ENCODE measurements around the gene DHRS4L2. TPM values are rescaled to one million over a fixed set of nuclear protein-coding genes. Genes with fewer than 3 reads are reported as not detected.
"Not testable (repeated sequence)": the region's sequence is repeated elsewhere in the genome, so short reads cannot be mapped to it uniquely, and the experiment has no call there.

Gene DHRS4L2
- total RNA-seq, 3 donors from 2014 or later = 13.4 to 22.9 (median 16.8) TPM

- intact Hi-C loops (cut with DNase I; ENCODE audit: low total_unique reads) = no loop called here
- DNase-seq (ENCODE audit: low spot score in 2 of 2) = no peak
- no peak for TF ChIP-seq POLR2AphosphoS5 (IDR thresholded peaks at IDR 0.05)
- TF ChIP-seq CTCF (IDR thresholded peaks at IDR 0.05) = no peak
- no peak for TF ChIP-seq POLR2A (IDR thresholded peaks at IDR 0.05)
- Histone ChIP-seq H3K27ac (no peak overlapping the region), H3K36me3 (no peaks in the 10 kb centered on the region), H3K4me3 (no peak overlapping the region), H3K4me1 (no peaks in the 10 kb centered on the region), H3K9me3 (no peaks in the 10 kb centered on the region), H3K27me3 (no peaks in the 10 kb centered on the region)
These were observed 22.3 kb downstream of the DHRS4L2 start for GRCh38 chr14:24011051-24011450.

GRCh38 chr14:24012726-24013273, 24.1 kb downstream of the DHRS4L2 start:
- intact Hi-C loops (cut with DNase I; ENCODE audit: low total_unique reads); H3K36me3 ChIP-seq; H3K4me3 ChIP-seq; H3K9me3 ChIP-seq; H3K4me1 ChIP-seq; H3K27me3 ChIP-seq; DNase-seq (ENCODE audit: low spot score in 2 of 2): not testable (repeated sequence)
- H3K27ac ChIP-seq = peak overlapping the region in 1 of 2 donors; percentile 10

- no peak overlapping the region for H3K27ac ChIP-seq
- H3K9me3 ChIP-seq = no peaks in the 10 kb centered on the region
- no peaks in the 10 kb centered on the region for H3K4me1 ChIP-seq
- TF ChIP-seq POLR2A (IDR thresholded peaks at IDR 0.05) = no peak
- peak in 2 of 3 donors; percentile 17 to 54 for TF ChIP-seq POLR2AphosphoS5 (IDR thresholded peaks at IDR 0.05)
- TF ChIP-seq CTCF (IDR thresholded peaks at IDR 0.05) = peak; percentile 90 to 95 (median 93)
- no peaks in the 10 kb centered on the region for H3K27me3 ChIP-seq
- H3K36me3 ChIP-seq = no peaks in the 10 kb centered on the region
- H3K4me3 ChIP-seq = no peak overlapping the region
- DNase-seq (ENCODE audit: low spot score in 2 of 2) = no peak
- intact Hi-C loops (cut with DNase I; ENCODE audit: low total_unique reads) = no loop called here
These were observed 25.2 kb downstream of the DHRS4L2 start for GRCh38 chr14:24013654-24014514.

- H3K36me3 ChIP-seq; H3K4me1 ChIP-seq; H3K4me3 ChIP-seq; H3K27me3 ChIP-seq; DNase-seq (ENCODE audit: low spot score in 2 of 2); H3K9me3 ChIP-seq; intact Hi-C loops (cut with DNase I; ENCODE audit: low total_unique reads); H3K27ac ChIP-seq: not testable (repeated sequence)
These were observed 27.0 kb downstream of the DHRS4L2 start for GRCh38 chr14:24015745-24016144.

GRCh38 chr14:24018978-24019377, 30.2 kb downstream of the DHRS4L2 start:
- H3K36me3 ChIP-seq; H3K9me3 ChIP-seq; H3K4me3 ChIP-seq; DNase-seq (ENCODE audit: low spot score in 2 of 2); intact Hi-C loops (cut with DNase I; ENCODE audit: low total_unique reads); H3K4me1 ChIP-seq; H3K27ac ChIP-seq; H3K27me3 ChIP-seq: not testable (repeated sequence)

- H3K4me1 ChIP-seq; DNase-seq (ENCODE audit: low spot score in 2 of 2); H3K9me3 ChIP-seq; intact Hi-C loops (cut with DNase I; ENCODE audit: low total_unique reads); H3K27ac ChIP-seq; H3K27me3 ChIP-seq; H3K4me3 ChIP-seq; H3K36me3 ChIP-seq: not testable (repeated sequence)
These were observed 31.2 kb downstream of the DHRS4L2 start for GRCh38 chr14:24019944-24020343.

- H3K27ac ChIP-seq; H3K27me3 ChIP-seq; DNase-seq (ENCODE audit: low spot score in 2 of 2); H3K9me3 ChIP-seq; H3K36me3 ChIP-seq; intact Hi-C loops (cut with DNase I; ENCODE audit: low total_unique reads); H3K4me3 ChIP-seq; H3K4me1 ChIP-seq: not testable (repeated sequence)
These were observed 31.8 kb downstream of the DHRS4L2 start for GRCh38 chr14:24020520-24020919.

- DNase-seq (ENCODE audit: low spot score in 2 of 2); H3K27me3 ChIP-seq; H3K4me3 ChIP-seq; H3K36me3 ChIP-seq; H3K9me3 ChIP-seq; H3K27ac ChIP-seq; intact Hi-C loops (cut with DNase I; ENCODE audit: low total_unique reads); H3K4me1 ChIP-seq: not testable (repeated sequence)
These were observed 36.2 kb downstream of the DHRS4L2 start for GRCh38 chr14:24024939-24025418.

GRCh38 chr14:24029687-24030086, 41.0 kb downstream of the DHRS4L2 start:
- H3K4me1 ChIP-seq; H3K27ac ChIP-seq; DNase-seq (ENCODE audit: low spot score in 2 of 2); H3K27me3 ChIP-seq; H3K36me3 ChIP-seq; H3K9me3 ChIP-seq; H3K4me3 ChIP-seq: not testable (repeated sequence)
- intact Hi-C loops (cut with DNase I; ENCODE audit: low total_unique reads) = loop anchor here (10.0 kb wide), 1 partner anchor 45 kb away; the partner anchor contains the start of gene DHRS4L2

- not testable (repeated sequence) for DNase-seq (ENCODE audit: low spot score in 2 of 2); H3K4me1 ChIP-seq; H3K36me3 ChIP-seq; H3K9me3 ChIP-seq; H3K27ac ChIP-seq; H3K4me3 ChIP-seq; H3K27me3 ChIP-seq
- intact Hi-C loops (cut with DNase I; ENCODE audit: low total_unique reads) = loop anchor here (10.0 kb wide), 1 partner anchor 47 kb away; the partner anchor contains the start of gene DHRS4L2
These were observed 42.6 kb downstream of the DHRS4L2 start for GRCh38 chr14:24031331-24031730.
